ENCODE measurements around the gene DPYD. TPM values are rescaled to one million over a fixed set of nuclear protein-coding genes. Genes with fewer than 3 reads are reported as not detected.
"Not testable (repeated sequence)": the region's sequence is repeated elsewhere in the genome, so short reads cannot be mapped to it uniquely, and the experiment has no call there.

DPYD gene
- total RNA-seq, 1 donor from 2014 or later, result 54.7 TPM

GRCh38 chr1:97307151-97307550 lies 613.7 kb downstream of the DPYD start:
- DNase-seq (ENCODE audit: low read depth, low spot score), result no peak

GRCh38 chr1:97306504-97306903 lies 614.3 kb downstream of the DPYD start:
- DNase-seq (ENCODE audit: low read depth, low spot score), result no peak

GRCh38 chr1:97304366-97304765 lies 616.5 kb downstream of the DPYD start:
- DNase-seq (ENCODE audit: low read depth, low spot score), result no peak

GRCh38 chr1:97298966-97299365 lies 621.9 kb downstream of the DPYD start:
- no peak for DNase-seq (ENCODE audit: low read depth, low spot score)

- no peak for DNase-seq (ENCODE audit: low read depth, low spot score)
These were observed 623.2 kb downstream of the DPYD start for GRCh38 chr1:97297611-97298010.

- no peak for DNase-seq (ENCODE audit: low read depth, low spot score)
These were observed 638.9 kb downstream of the DPYD start for GRCh38 chr1:97281962-97282361.

GRCh38 chr1:97277891-97278654 lies 642.8 kb downstream of the DPYD start:
- peak; percentile 57 for DNase-seq (ENCODE audit: low read depth, low spot score)

GRCh38 chr1:97271916-97272788 lies 648.7 kb downstream of the DPYD start:
- no peak for DNase-seq (ENCODE audit: low read depth, low spot score)

GRCh38 chr1:97270508-97271307 lies 650.1 kb downstream of the DPYD start:
- no peak for DNase-seq (ENCODE audit: low read depth, low spot score)

GRCh38 chr1:97265630-97266029 lies 655.2 kb downstream of the DPYD start:
- no peak for DNase-seq (ENCODE audit: low read depth, low spot score)

- no peak for DNase-seq (ENCODE audit: low read depth, low spot score)
These were observed 658.0 kb downstream of the DPYD start for GRCh38 chr1:97262842-97263241.

- no peak for DNase-seq (ENCODE audit: low read depth, low spot score)
These were observed 662.2 kb downstream of the DPYD start for GRCh38 chr1:97258597-97258996.

GRCh38 chr1:97254731-97255463 lies 665.9 kb downstream of the DPYD start:
- DNase-seq (ENCODE audit: low read depth, low spot score), result no peak

- no peak for DNase-seq (ENCODE audit: low read depth, low spot score)
These were observed 667.9 kb downstream of the DPYD start for GRCh38 chr1:97252925-97253324.

- no peak for DNase-seq (ENCODE audit: low read depth, low spot score)
These were observed 668.8 kb downstream of the DPYD start for GRCh38 chr1:97252076-97252475.

- DNase-seq (ENCODE audit: low read depth, low spot score), result no peak
These were observed 673.6 kb downstream of the DPYD start for GRCh38 chr1:97247196-97247595.

GRCh38 chr1:97245682-97246081 lies 675.2 kb downstream of the DPYD start:
- no peak for DNase-seq (ENCODE audit: low read depth, low spot score)

GRCh38 chr1:97245026-97245425 lies 675.8 kb downstream of the DPYD start:
- DNase-seq (ENCODE audit: low read depth, low spot score), result no peak

GRCh38 chr1:97243973-97244560 lies 676.8 kb downstream of the DPYD start:
- DNase-seq (ENCODE audit: low read depth, low spot score), result no peak

- DNase-seq (ENCODE audit: low read depth, low spot score), result no peak
These were observed 682.0 kb downstream of the DPYD start for GRCh38 chr1:97238816-97239215.

- not testable (repeated sequence) for DNase-seq (ENCODE audit: low read depth, low spot score)
These were observed 689.5 kb downstream of the DPYD start for GRCh38 chr1:97231354-97231753.

Data from pulmonary artery endothelial cell (primary cell).